Measurements from ENCODE around the gene COL4A1.
"Not testable (repeated sequence)": the region's sequence is repeated elsewhere in the genome, so short reads cannot be mapped to it uniquely, and the experiment has no call there.

Gene COL4A1

GRCh38 chr13:110322126-110322827 is 15.3 kb upstream of the COL4A1 start:
- Histone ChIP-seq H3K27me3 (ENCODE audit: control insufficient read depth, insufficient read depth, low read length) (no peaks in the 10 kb centered on the region), H3K9me3 (ENCODE audit: control insufficient read depth, insufficient read depth, low read length) (no peaks in the 10 kb centered on the region), H3K36me3 (ENCODE audit: control insufficient read depth, insufficient read depth, low read length) (peaks cover under 1% of the 10 kb centered on the region; the same call in 1 of the 2 replicates), H3K27ac (ENCODE audit: low read depth, low read length) (no peak overlapping the region), H3K4me3 (ENCODE audit: low read depth, low read length) (no peak overlapping the region), H3K4me1 (ENCODE audit: control insufficient read depth, insufficient read depth, low read length) (peaks cover 26% of the 10 kb centered on the region), H3K9ac (ENCODE audit: low read depth, low read length) (no peak overlapping the region)

GRCh38 chr13:110321573-110321972 is 14.6 kb upstream of the COL4A1 start:
- H3K27ac ChIP-seq (ENCODE audit: low read depth, low read length); H3K4me3 ChIP-seq (ENCODE audit: low read depth, low read length); H3K27me3 ChIP-seq (ENCODE audit: control insufficient read depth, insufficient read depth, low read length); H3K36me3 ChIP-seq (ENCODE audit: control insufficient read depth, insufficient read depth, low read length); H3K9me3 ChIP-seq (ENCODE audit: control insufficient read depth, insufficient read depth, low read length); H3K9ac ChIP-seq (ENCODE audit: low read depth, low read length): not testable (repeated sequence)
- peaks cover 19% of the 10 kb centered on the region for H3K4me1 ChIP-seq (ENCODE audit: control insufficient read depth, insufficient read depth, low read length)

GRCh38 chr13:110320645-110321044 is 13.7 kb upstream of the COL4A1 start:
- no peak overlapping the region for H3K9ac ChIP-seq (ENCODE audit: low read depth, low read length)
- H3K27me3 ChIP-seq (ENCODE audit: control insufficient read depth, insufficient read depth, low read length) = no peaks in the 10 kb centered on the region
- no peaks in the 10 kb centered on the region for H3K9me3 ChIP-seq (ENCODE audit: control insufficient read depth, insufficient read depth, low read length)
- H3K36me3 ChIP-seq (ENCODE audit: control insufficient read depth, insufficient read depth, low read length) = peaks cover 8% of the 10 kb centered on the region
- peaks cover 15% of the 10 kb centered on the region for H3K4me1 ChIP-seq (ENCODE audit: control insufficient read depth, insufficient read depth, low read length)
- H3K27ac ChIP-seq (ENCODE audit: low read depth, low read length) = no peak overlapping the region
- no peak overlapping the region for H3K4me3 ChIP-seq (ENCODE audit: low read depth, low read length)

GRCh38 chr13:110319774-110320509 is 13.0 kb upstream of the COL4A1 start:
- Histone ChIP-seq H3K4me3 (ENCODE audit: low read depth, low read length) (no peak overlapping the region), H3K36me3 (ENCODE audit: control insufficient read depth, insufficient read depth, low read length) (peaks cover 8% of the 10 kb centered on the region), H3K9ac (ENCODE audit: low read depth, low read length) (peak overlapping the region; percentile 11; the same call in 1 of the 2 replicates), H3K9me3 (ENCODE audit: control insufficient read depth, insufficient read depth, low read length) (no peaks in the 10 kb centered on the region), H3K27me3 (ENCODE audit: control insufficient read depth, insufficient read depth, low read length) (no peaks in the 10 kb centered on the region), H3K27ac (ENCODE audit: low read depth, low read length) (peak overlapping the region; percentile 69), H3K4me1 (ENCODE audit: control insufficient read depth, insufficient read depth, low read length) (peaks cover 15% of the 10 kb centered on the region)

- Histone ChIP-seq H3K4me1 (ENCODE audit: control insufficient read depth, insufficient read depth, low read length) (peaks cover 15% of the 10 kb centered on the region), H3K36me3 (ENCODE audit: control insufficient read depth, insufficient read depth, low read length) (peaks cover 8% of the 10 kb centered on the region), H3K9me3 (ENCODE audit: control insufficient read depth, insufficient read depth, low read length) (no peaks in the 10 kb centered on the region), H3K4me3 (ENCODE audit: low read depth, low read length) (no peak overlapping the region), H3K9ac (ENCODE audit: low read depth, low read length) (no peak overlapping the region; the same call in 1 of the 2 replicates), H3K27ac (ENCODE audit: low read depth, low read length) (peak overlapping the region; percentile 69), H3K27me3 (ENCODE audit: control insufficient read depth, insufficient read depth, low read length) (no peaks in the 10 kb centered on the region)
Measured at GRCh38 chr13:110319397-110319773, 12.4 kb upstream of the COL4A1 start.

- Histone ChIP-seq H3K9me3 (ENCODE audit: control insufficient read depth, insufficient read depth, low read length) (no peaks in the 10 kb centered on the region), H3K27ac (ENCODE audit: low read depth, low read length) (no peak overlapping the region), H3K4me1 (ENCODE audit: control insufficient read depth, insufficient read depth, low read length) (peaks cover 15% of the 10 kb centered on the region), H3K9ac (ENCODE audit: low read depth, low read length) (no peak overlapping the region), H3K4me3 (ENCODE audit: low read depth, low read length) (no peak overlapping the region), H3K36me3 (ENCODE audit: control insufficient read depth, insufficient read depth, low read length) (peaks cover 8% of the 10 kb centered on the region), H3K27me3 (ENCODE audit: control insufficient read depth, insufficient read depth, low read length) (no peaks in the 10 kb centered on the region)
Measured at GRCh38 chr13:110318920-110319319, 12.0 kb upstream of the COL4A1 start.

GRCh38 chr13:110317496-110318195 is 10.7 kb upstream of the COL4A1 start:
- Histone ChIP-seq H3K4me3 (ENCODE audit: low read depth, low read length) (no peak overlapping the region), H3K27ac (ENCODE audit: low read depth, low read length) (no peak overlapping the region), H3K27me3 (ENCODE audit: control insufficient read depth, insufficient read depth, low read length) (no peaks in the 10 kb centered on the region), H3K9me3 (ENCODE audit: control insufficient read depth, insufficient read depth, low read length) (no peaks in the 10 kb centered on the region), H3K4me1 (ENCODE audit: control insufficient read depth, insufficient read depth, low read length) (peaks cover 11% of the 10 kb centered on the region), H3K36me3 (ENCODE audit: control insufficient read depth, insufficient read depth, low read length) (peaks cover 8% of the 10 kb centered on the region), H3K9ac (ENCODE audit: low read depth, low read length) (no peak overlapping the region)

- Histone ChIP-seq H3K27ac (ENCODE audit: low read depth, low read length) (no peak overlapping the region), H3K4me3 (ENCODE audit: low read depth, low read length) (no peak overlapping the region), H3K36me3 (ENCODE audit: control insufficient read depth, insufficient read depth, low read length) (peaks cover 8% of the 10 kb centered on the region), H3K9me3 (ENCODE audit: control insufficient read depth, insufficient read depth, low read length) (no peaks in the 10 kb centered on the region), H3K4me1 (ENCODE audit: control insufficient read depth, insufficient read depth, low read length) (peaks cover 11% of the 10 kb centered on the region), H3K9ac (ENCODE audit: low read depth, low read length) (no peak overlapping the region), H3K27me3 (ENCODE audit: control insufficient read depth, insufficient read depth, low read length) (no peaks in the 10 kb centered on the region)
Measured at GRCh38 chr13:110317093-110317492, 10.1 kb upstream of the COL4A1 start.

- H3K36me3 ChIP-seq (ENCODE audit: control insufficient read depth, insufficient read depth, low read length) = peaks cover 8% of the 10 kb centered on the region
- no peak overlapping the region for H3K4me3 ChIP-seq (ENCODE audit: low read depth, low read length)
- no peak overlapping the region for H3K9ac ChIP-seq (ENCODE audit: low read depth, low read length)
- H3K27me3 ChIP-seq (ENCODE audit: control insufficient read depth, insufficient read depth, low read length) = no peaks in the 10 kb centered on the region
- H3K27ac ChIP-seq (ENCODE audit: low read depth, low read length) = no peak overlapping the region
- H3K4me1 ChIP-seq (ENCODE audit: control insufficient read depth, insufficient read depth, low read length) = peaks cover 11% of the 10 kb centered on the region
- no peaks in the 10 kb centered on the region for H3K9me3 ChIP-seq (ENCODE audit: control insufficient read depth, insufficient read depth, low read length)
Measured at GRCh38 chr13:110316196-110316595, 9.2 kb upstream of the COL4A1 start.

GRCh38 chr13:110314516-110315245 is 7.7 kb upstream of the COL4A1 start:
- no peak overlapping the region for H3K4me3 ChIP-seq (ENCODE audit: low read depth, low read length)
- H3K4me1 ChIP-seq (ENCODE audit: control insufficient read depth, insufficient read depth, low read length) = peaks cover 6% of the 10 kb centered on the region
- no peak overlapping the region for H3K9ac ChIP-seq (ENCODE audit: low read depth, low read length)
- H3K9me3 ChIP-seq (ENCODE audit: control insufficient read depth, insufficient read depth, low read length) = no peaks in the 10 kb centered on the region
- peaks cover 8% of the 10 kb centered on the region for H3K36me3 ChIP-seq (ENCODE audit: control insufficient read depth, insufficient read depth, low read length)
- H3K27ac ChIP-seq (ENCODE audit: low read depth, low read length) = no peak overlapping the region
- H3K27me3 ChIP-seq (ENCODE audit: control insufficient read depth, insufficient read depth, low read length) = no peaks in the 10 kb centered on the region
